CD4-positive, alpha-beta T cell (primary cell): ENCODE data around the gene SDK1. TPM values are rescaled to one million over a fixed set of nuclear protein-coding genes. Genes with fewer than 3 reads are reported as not detected.

ENCODE experiments used
- ATAC-seq: fragments of 200-7000 bp; cut with Tn5 transposase; one replicate; pipeline ENCODE4 v1.10.0; 2022; ENCODE audit warnings: mild to moderate bottlenecking; ENCODE audit not compliant: poor library complexity
- CTCF ChIA-PET: fragments of 350-600 bp; sonication (Branson Sonifier 250); formaldehyde crosslinking; loops from one replicate; lab custom pipeline; 2021; ENCODE audit warnings: antibody characterized with exemption, inconsistent platforms; lab: Charles Lee
- POLR2A ChIA-PET: fragments of 350-600 bp; sonication (Branson Sonifier 250); formaldehyde crosslinking; loops from one replicate; lab custom pipeline; 2021; ENCODE audit warnings: antibody characterized with exemption, inconsistent platforms; lab: Charles Lee
- DNase-seq, 14 experiments: peaks; one replicate each; pipeline ENCODE4 v3.0.0-alpha.2; 2013 to 2020; ENCODE audit warnings: mixed read lengths in 2 of 14
- H3K27ac ChIP-seq, 2 donors: one replicate each; pipeline versions ENCODE4 v1.5.1 to v1.7.0; 2013; ENCODE audit warnings: low read length in 2 of 2, low read depth in 1 of 2, mild to moderate bottlenecking in 1 of 2
- H3K27me3 ChIP-seq, 2 experiments: 1 replicate in 1 of 2; 2 replicates in 1 of 2; pipeline versions ENCODE4 v1.6.1 to v1.7.0; 2013; ENCODE audit warnings: low read length in 2 of 2, control low read depth in 1 of 2, mild to moderate bottlenecking in 1 of 2, moderate library complexity in 1 of 2; ENCODE audit not compliant: insufficient read depth in 2 of 2, control insufficient read depth in 1 of 2
- H3K36me3 ChIP-seq: one replicate; pipeline ENCODE4 v1.6.1; 2013; ENCODE audit warnings: low read length, control low read depth; ENCODE audit not compliant: insufficient read depth
- H3K4me1 ChIP-seq: one replicate; pipeline ENCODE4 v1.6.1; 2013; ENCODE audit warnings: low read length, control low read depth; ENCODE audit not compliant: insufficient read depth
- H3K4me3 ChIP-seq: one replicate; pipeline ENCODE4 v1.5.1; 2013; ENCODE audit warnings: mild to moderate bottlenecking, low read length, moderate library complexity
- H3K9me3 ChIP-seq, 2 experiments: 1 replicate in 1 of 2; 2 replicates in 1 of 2; pipeline versions ENCODE4 v1.6.1 to v1.7.0; 2013; ENCODE audit warnings: low read length in 2 of 2, mild to moderate bottlenecking in 2 of 2, control low read depth in 1 of 2, moderate library complexity in 1 of 2; ENCODE audit not compliant: control insufficient read depth in 1 of 2, insufficient read depth in 1 of 2
- H3K27ac Mint-ChIP-seq: one replicate; pipeline ENCODE4 v1.8.0; 2020; ENCODE audit warnings: mixed read lengths
- H3K27me3 Mint-ChIP-seq: one replicate; pipeline ENCODE4 v1.8.0; 2021; ENCODE audit warnings: mixed read lengths
- H3K36me3 Mint-ChIP-seq: one replicate; pipeline ENCODE4 v1.8.0; 2021; ENCODE audit warnings: low read depth, mixed read lengths
- H3K4me1 Mint-ChIP-seq: one replicate; pipeline ENCODE4 v1.8.0; 2021; ENCODE audit warnings: low read depth, mixed read lengths
- H3K4me3 Mint-ChIP-seq: one replicate; pipeline ENCODE4 v1.8.0; 2020; ENCODE audit warnings: mild to moderate bottlenecking, mixed read lengths
- H3K9me3 Mint-ChIP-seq: one replicate; pipeline ENCODE4 v1.8.0; 2020; ENCODE audit warnings: mixed read lengths
- CTCF ChIP-seq: fragments of 200-600 bp; IDR thresholded peaks from one replicate; pipeline ENCODE4 v1.8.0; 2022; ENCODE audit warnings: antibody characterized with exemption, mild to moderate bottlenecking
- intact Hi-C, 2 experiments: fragments of 100-400 bp; cut with DNase I in 1 of 2; cut with micrococcal nuclease in 1 of 2; formaldehyde crosslinking; loops; one replicate each; pipeline versions ENCODE4 v1.15.1 to v1.9.0; 2023 to 2025; cut with DNase I, micrococcal nuclease
- total RNA-seq, 174 experiments: library from RNA in 2 of 174; stranded (reverse) in 2 of 174; gene quantifications; one replicate each; pipeline ENCODE4 v1.2.3 and lab custom pipeline; 2021 to 2026

SDK1 gene
- total RNA-seq, 2 experiments from 2014 or later, result 1.1 to 1.3 TPM

- no peaks in the 10 kb centered on the region for H3K27me3 ChIP-seq
- ATAC-seq, result no peak
- CTCF ChIA-PET, result no interaction called here
- DNase-seq, result no peak
- Mint-ChIP-seq H3K9me3 (no peaks in the 10 kb centered on the region), H3K4me1 (no peaks in the 10 kb centered on the region), H3K4me3 (no peak overlapping the region), H3K36me3 (no peaks in the 10 kb centered on the region), H3K27ac (no peak overlapping the region), H3K27me3 (peaks cover 6% of the 10 kb centered on the region)
- no peaks in the 10 kb centered on the region for H3K9me3 ChIP-seq
- POLR2A ChIA-PET, result no interaction called here
- intact Hi-C loops, result no loop called here
- no peaks in the 10 kb centered on the region for H3K4me1 ChIP-seq
- H3K4me3 ChIP-seq, result no peak overlapping the region
- H3K36me3 ChIP-seq, result no peaks in the 10 kb centered on the region
- TF ChIP-seq CTCF, result no peak
- no peak overlapping the region for H3K27ac ChIP-seq
Observed at GRCh38 chr7:3757059-3757458, 456.0 kb downstream of the SDK1 start.

DNA sequence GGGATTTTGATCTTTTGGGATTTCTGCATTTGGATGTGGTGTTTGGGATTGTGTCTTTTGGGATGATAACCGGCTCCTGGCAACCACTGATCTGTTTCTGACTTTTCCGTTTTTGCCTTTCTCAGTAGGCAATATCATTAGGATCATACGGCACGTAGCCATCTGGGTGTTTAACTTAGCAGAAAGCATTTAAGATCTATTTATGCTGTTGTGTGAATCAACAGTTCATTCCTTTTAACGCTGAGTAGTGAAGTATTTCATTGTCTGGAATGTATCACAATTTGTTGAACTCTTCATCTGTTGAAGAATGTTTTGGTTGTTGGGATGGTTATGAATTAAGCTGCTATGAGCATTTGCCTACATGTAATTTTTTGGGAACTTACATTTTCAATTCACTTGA, 459.6 kb downstream of the SDK1 start:
- no peak for DNase-seq
- no peaks in the 10 kb centered on the region for H3K4me1 ChIP-seq
- H3K36me3 ChIP-seq, result no peaks in the 10 kb centered on the region
- ChIA-PET POLR2A (no interaction called here), CTCF (no interaction called here)
- intact Hi-C loops, result no loop called here
- no peak overlapping the region for H3K27ac Mint-ChIP-seq
- H3K27me3 ChIP-seq, result no peaks in the 10 kb centered on the region
- H3K4me3 ChIP-seq, result no peak overlapping the region
- no peaks in the 10 kb centered on the region for H3K36me3 Mint-ChIP-seq
- TF ChIP-seq CTCF, result no peak
- no peaks in the 10 kb centered on the region for H3K4me1 Mint-ChIP-seq
- no peak overlapping the region for H3K27ac ChIP-seq
- H3K9me3 ChIP-seq, result no peaks in the 10 kb centered on the region
- ATAC-seq, result no peak
- peaks cover 6% of the 10 kb centered on the region for H3K27me3 Mint-ChIP-seq
- H3K4me3 Mint-ChIP-seq, result no peak overlapping the region
- H3K9me3 Mint-ChIP-seq, result no peaks in the 10 kb centered on the region

DNA sequence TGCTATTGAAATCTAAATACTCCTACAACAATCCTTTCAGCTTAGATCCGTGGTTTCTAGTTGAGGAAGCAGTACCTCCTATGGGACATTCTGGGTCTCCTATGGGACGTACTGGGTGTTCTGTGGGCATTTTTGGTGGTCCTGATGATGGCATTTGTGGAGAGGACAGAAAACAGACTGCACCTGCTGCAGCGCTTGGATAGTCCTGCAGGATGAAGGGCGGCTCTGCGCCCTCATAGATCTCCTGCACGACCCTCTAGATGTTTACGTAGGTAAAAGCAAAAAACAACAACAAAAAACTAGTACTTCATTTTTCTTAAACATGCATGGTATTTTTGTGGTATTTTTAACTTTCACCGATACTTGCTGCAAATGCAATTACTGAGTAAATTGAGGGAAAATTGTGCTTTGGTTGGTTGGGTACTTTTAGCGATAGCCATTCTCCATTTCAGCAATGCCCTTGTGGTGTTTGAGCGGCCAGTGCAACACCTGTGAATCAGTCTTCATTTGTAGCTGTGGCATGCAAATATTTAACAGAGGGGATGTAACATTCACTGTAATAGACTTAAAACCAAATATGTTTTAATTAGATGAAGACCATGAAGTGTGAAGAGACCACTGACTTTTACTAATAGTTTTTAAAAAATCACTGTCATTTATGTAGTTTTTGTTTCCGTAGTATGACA, 461.2 kb downstream of the SDK1 start:
- H3K36me3 ChIP-seq, result no peaks in the 10 kb centered on the region
- Mint-ChIP-seq H3K4me3 (no peak overlapping the region), H3K36me3 (no peaks in the 10 kb centered on the region), H3K4me1 (no peaks in the 10 kb centered on the region), H3K9me3 (no peaks in the 10 kb centered on the region), H3K27ac (no peak overlapping the region), H3K27me3 (peaks cover 6% of the 10 kb centered on the region)
- H3K27ac ChIP-seq, result no peak overlapping the region
- DNase-seq, result no peak
- H3K4me3 ChIP-seq, result no peak overlapping the region
- intact Hi-C loops, result no loop called here
- ChIA-PET CTCF (no interaction called here), POLR2A (no interaction called here)
- no peak for TF ChIP-seq CTCF
- no peak for ATAC-seq
- H3K4me1 ChIP-seq, result no peaks in the 10 kb centered on the region
- no peaks in the 10 kb centered on the region for H3K9me3 ChIP-seq
- no peaks in the 10 kb centered on the region for H3K27me3 ChIP-seq
